Neural cell (in vitro differentiated cells): ENCODE data around the gene ACTG2. TPM values are rescaled to one million over a fixed set of nuclear protein-coding genes. Genes with fewer than 3 reads are reported as not detected.

Source experiments
- H2AFZ ChIP-seq: fragments of 200-600, 300-800 bp; sonication (generic), shearing (Covaris generic); 2 replicates; pipeline ENCODE4 v1.6.0; 2014; ENCODE audit warnings: low read depth, mild to moderate bottlenecking, antibody characterized with exemption, low read length, moderate library complexity
- H3F3A ChIP-seq: fragments of 200-600 bp; shearing (Covaris generic); 2 replicates; pipeline ENCODE4 v1.6.1; 2016; ENCODE audit warnings: mild to moderate bottlenecking, moderate library complexity, mixed read lengths, antibody characterized with exemption, low read length; ENCODE audit not compliant: insufficient read depth, poor library complexity, severe bottlenecking
- H3K27ac ChIP-seq: fragments of 200-600, 300-800 bp; sonication (generic), shearing (Covaris generic); 2 replicates; pipeline ENCODE4 v1.5.1; 2014; ENCODE audit warnings: mild to moderate bottlenecking, low read length, moderate library complexity
- H3K27me3 ChIP-seq: fragments of 300-800, 200-600 bp; sonication (generic), shearing (Covaris generic); 2 replicates; pipeline ENCODE4 v1.6.0; 2014; ENCODE audit warnings: mild to moderate bottlenecking, low read depth, low read length, moderate library complexity; ENCODE audit not compliant: insufficient read depth
- H3K36me3 ChIP-seq: fragments of 300-800, 200-600 bp; sonication (generic), shearing (Covaris generic); 2 replicates; pipeline ENCODE4 v1.5.1; 2014; ENCODE audit warnings: mild to moderate bottlenecking, antibody characterized with exemption, low read length, moderate library complexity; ENCODE audit not compliant: insufficient read depth
- H3K4me2 ChIP-seq: fragments of 300-800, 200-600 bp; sonication (generic), shearing (Covaris generic); 2 replicates; pipeline ENCODE4 v1.6.0; 2014; ENCODE audit warnings: mild to moderate bottlenecking, low read length
- H3K4me3 ChIP-seq: fragments of 300-800, 200-600 bp; sonication (generic), shearing (Covaris generic); 2 replicates; pipeline ENCODE4 v1.5.1; 2014; ENCODE audit warnings: mild to moderate bottlenecking, low read length, moderate library complexity
- H3K79me2 ChIP-seq: fragments of 200-600 bp; shearing (Covaris generic); replicated peaks from 2 replicates; pipeline ENCODE4 v1.6.0; 2014; ENCODE audit warnings: mild to moderate bottlenecking, low read length, moderate library complexity; ENCODE audit not compliant: insufficient read depth
- H3K9ac ChIP-seq: fragments of 300-800, 200-600 bp; sonication (generic), shearing (Covaris generic); 2 replicates; pipeline ENCODE4 v1.6.1; 2016; ENCODE audit warnings: mild to moderate bottlenecking, low read length, mixed read lengths
- H3K9me2 ChIP-seq: fragments of 200-600 bp; shearing (Covaris generic); 2 replicates; pipeline ENCODE4 v1.6.1; 2016; ENCODE audit warnings: mild to moderate bottlenecking, low read length, mixed read lengths; ENCODE audit not compliant: insufficient read depth
- H3K9me3 ChIP-seq: fragments of 200-600, 300-800 bp; sonication (generic), shearing (Covaris generic); 2 replicates; pipeline ENCODE4 v1.6.1; 2016; ENCODE audit warnings: mild to moderate bottlenecking, mixed run types, low read length, moderate library complexity, mixed read lengths
- H4K20me1 ChIP-seq: fragments of 200-600 bp; shearing (Covaris generic); 2 replicates; pipeline ENCODE4 v1.6.1; 2016; ENCODE audit warnings: mild to moderate bottlenecking, mixed run types; ENCODE audit not compliant: insufficient read depth
- CTCF ChIP-seq: fragments of 450-650 bp; IDR thresholded peaks from 2 replicates; pipeline ENCODE4 v1.5.1; 2014; ENCODE audit warnings: antibody characterized with exemption, mild to moderate bottlenecking, moderate library complexity; ENCODE audit not compliant: poor library complexity, severe bottlenecking
- EP300 ChIP-seq: fragments of 450-650 bp; conservative IDR thresholded peaks from 2 replicates; pipeline ENCODE4 v1.6.1; 2014; ENCODE audit warnings: antibody characterized with exemption, mild to moderate bottlenecking, moderate library complexity; ENCODE audit not compliant: poor library complexity, severe bottlenecking
- EZH2 ChIP-seq: fragments of 200-600, 300-800 bp; shearing (Covaris generic), sonication (generic); IDR thresholded peaks from 2 replicates; pipeline ENCODE4 v1.6.1; 2014; ENCODE audit warnings: antibody characterized with exemption, low read length, borderline replicate concordance, mild to moderate bottlenecking; ENCODE audit not compliant: insufficient read depth, poor library complexity, severe bottlenecking
- MXI1 ChIP-seq: fragments of 450-650 bp; conservative IDR thresholded peaks from 2 replicates; pipeline ENCODE4 v1.6.1; 2014; ENCODE audit warnings: antibody characterized with exemption, mild to moderate bottlenecking; ENCODE audit not compliant: poor library complexity, severe bottlenecking
- POLR2AphosphoS5 ChIP-seq: IDR thresholded peaks from 2 replicates; pipeline ENCODE4 v1.6.1; 2012
- RAD21 ChIP-seq: fragments of 450-650 bp; conservative IDR thresholded peaks from 2 replicates; pipeline ENCODE4 v1.6.1; 2014; ENCODE audit warnings: antibody characterized with exemption, mild to moderate bottlenecking, moderate library complexity
- REST ChIP-seq: IDR thresholded peaks from 2 replicates; pipeline ENCODE4 v1.6.1; 2012; ENCODE audit warnings: borderline replicate concordance
- SMC3 ChIP-seq: fragments of 450-650 bp; conservative IDR thresholded peaks from 2 replicates; pipeline ENCODE4 v1.6.1; 2014; ENCODE audit warnings: antibody characterized with exemption, mild to moderate bottlenecking, moderate library complexity; ENCODE audit not compliant: poor library complexity
- TAF1 ChIP-seq: IDR thresholded peaks from 2 replicates; pipeline ENCODE4 v1.6.1; 2012; ENCODE audit warnings: low read depth
- polyA plus RNA-seq: library from polyadenylated mRNA; depleted of rRNA; stranded (reverse); fragments of >200 nt; gene quantifications from 2 replicates; pipeline ENCODE4 v1.2.3, GENCODE V29; 2014

ACTG2 gene
- polyA plus RNA-seq, 1 donor from 2014 or later = 0.67 TPM

- no peak overlapping the region for H2AFZ ChIP-seq
- H3K79me2 ChIP-seq = no peaks in the 10 kb centered on the region
- TF ChIP-seq MXI1 = no peak
- no peak for TF ChIP-seq TAF1
- no peak for TF ChIP-seq EP300
- TF ChIP-seq CTCF = no peak
- no peak for TF ChIP-seq REST
- no peak for TF ChIP-seq RAD21
- no peak for TF ChIP-seq SMC3
- no peak for TF ChIP-seq EZH2
- H4K20me1 ChIP-seq = no peaks in the 10 kb centered on the region
- no peak overlapping the region for H3K9ac ChIP-seq
- no peaks in the 10 kb centered on the region for H3K9me2 ChIP-seq
- H3K27me3 ChIP-seq = no peaks in the 10 kb centered on the region
- H3K4me3 ChIP-seq = no peak overlapping the region
- no peak overlapping the region for H3K4me2 ChIP-seq
- peaks cover 8% of the 10 kb centered on the region for H3K36me3 ChIP-seq
- H3F3A ChIP-seq = no peaks in the 10 kb centered on the region
- H3K9me3 ChIP-seq = no peaks in the 10 kb centered on the region
- H3K27ac ChIP-seq = no peak overlapping the region
These were observed 40.8 kb upstream of the ACTG2 start for GRCh38 chr2:73852020-73852419.

GRCh38 chr2:73855526-73855925, 37.3 kb upstream of the ACTG2 start:
- no peaks in the 10 kb centered on the region for H3F3A ChIP-seq
- peaks cover 8% of the 10 kb centered on the region for H3K36me3 ChIP-seq
- no peaks in the 10 kb centered on the region for H3K27me3 ChIP-seq
- H3K9me2 ChIP-seq = no peaks in the 10 kb centered on the region
- H3K4me2 ChIP-seq = no peak overlapping the region
- no peak overlapping the region for H3K9ac ChIP-seq
- H3K27ac ChIP-seq = no peak overlapping the region
- no peaks in the 10 kb centered on the region for H4K20me1 ChIP-seq
- no peaks in the 10 kb centered on the region for H3K9me3 ChIP-seq
- no peak overlapping the region for H2AFZ ChIP-seq
- TF ChIP-seq MXI1 = no peak
- no peak overlapping the region for H3K4me3 ChIP-seq
- no peaks in the 10 kb centered on the region for H3K79me2 ChIP-seq

GRCh38 chr2:73856214-73856613, 36.6 kb upstream of the ACTG2 start:
- TF ChIP-seq RAD21 (no peak), CTCF (no peak), SMC3 (no peak), REST (no peak), EZH2 (no peak), EP300 (no peak), TAF1 (no peak), POLR2AphosphoS5 (no peak), MXI1 (no peak)
- Histone ChIP-seq H3K27me3 (no peaks in the 10 kb centered on the region), H3K9ac (no peak overlapping the region), H2AFZ (no peak overlapping the region), H3K27ac (no peak overlapping the region), H4K20me1 (no peaks in the 10 kb centered on the region), H3K4me3 (no peak overlapping the region), H3K4me2 (no peak overlapping the region), H3K79me2 (no peaks in the 10 kb centered on the region), H3K9me2 (no peaks in the 10 kb centered on the region), H3F3A (no peaks in the 10 kb centered on the region), H3K36me3 (peaks cover 8% of the 10 kb centered on the region), H3K9me3 (no peaks in the 10 kb centered on the region)
